HG02610 (cell line): ENCODE measurements around the gene KCNK13.
"Not testable (repeated sequence)": the region's sequence is repeated elsewhere in the genome, so short reads cannot be mapped to it uniquely, and the experiment has no call there.

Source experiments
- ATAC-seq: cut with Tn5 transposase; IDR thresholded peaks from one replicate; pipeline ENCODE4 v1.9.1; 2021; ENCODE audit warnings: mild to moderate bottlenecking, moderate library complexity; ENCODE audit not compliant: unreplicated experiment

Gene KCNK13

GRCh38 chr14:90191154-90191553 lies 129.4 kb downstream of the KCNK13 start:
- no peak for ATAC-seq

- no peak for ATAC-seq
These were observed 129.8 kb downstream of the KCNK13 start for GRCh38 chr14:90191585-90191984.

GRCh38 chr14:90193925-90194324 lies 132.1 kb downstream of the KCNK13 start:
- no peak for ATAC-seq

- no peak for ATAC-seq
These were observed 132.9 kb downstream of the KCNK13 start for GRCh38 chr14:90194706-90195105.

- ATAC-seq: no peak
These were observed 136.8 kb downstream of the KCNK13 start for GRCh38 chr14:90198541-90199060.

GRCh38 chr14:90200546-90200945 lies 138.8 kb downstream of the KCNK13 start:
- not testable (repeated sequence) for ATAC-seq

GRCh38 chr14:90201344-90201743 lies 139.6 kb downstream of the KCNK13 start:
- no peak for ATAC-seq

- no peak for ATAC-seq
These were observed 142.7 kb downstream of the KCNK13 start for GRCh38 chr14:90204516-90204915.

- no peak for ATAC-seq
These were observed 151.4 kb downstream of the KCNK13 start for GRCh38 chr14:90213099-90213748.

- no peak for ATAC-seq
These were observed 166.7 kb downstream of the KCNK13 start for GRCh38 chr14:90228478-90228877.

- ATAC-seq: not testable (repeated sequence)
These were observed 168.1 kb downstream of the KCNK13 start for GRCh38 chr14:90229942-90230341.
